GM18858 (cell line): ENCODE data around the gene KIAA0753.
"Not testable (repeated sequence)": the region's sequence is repeated elsewhere in the genome, so short reads cannot be mapped to it uniquely, and the experiment has no call there.

ENCODE experiments used
- ATAC-seq: cut with Tn5 transposase; IDR thresholded peaks from one replicate; pipeline ENCODE4 v1.9.1; 2021; ENCODE audit not compliant: unreplicated experiment

KIAA0753 gene

DNA sequence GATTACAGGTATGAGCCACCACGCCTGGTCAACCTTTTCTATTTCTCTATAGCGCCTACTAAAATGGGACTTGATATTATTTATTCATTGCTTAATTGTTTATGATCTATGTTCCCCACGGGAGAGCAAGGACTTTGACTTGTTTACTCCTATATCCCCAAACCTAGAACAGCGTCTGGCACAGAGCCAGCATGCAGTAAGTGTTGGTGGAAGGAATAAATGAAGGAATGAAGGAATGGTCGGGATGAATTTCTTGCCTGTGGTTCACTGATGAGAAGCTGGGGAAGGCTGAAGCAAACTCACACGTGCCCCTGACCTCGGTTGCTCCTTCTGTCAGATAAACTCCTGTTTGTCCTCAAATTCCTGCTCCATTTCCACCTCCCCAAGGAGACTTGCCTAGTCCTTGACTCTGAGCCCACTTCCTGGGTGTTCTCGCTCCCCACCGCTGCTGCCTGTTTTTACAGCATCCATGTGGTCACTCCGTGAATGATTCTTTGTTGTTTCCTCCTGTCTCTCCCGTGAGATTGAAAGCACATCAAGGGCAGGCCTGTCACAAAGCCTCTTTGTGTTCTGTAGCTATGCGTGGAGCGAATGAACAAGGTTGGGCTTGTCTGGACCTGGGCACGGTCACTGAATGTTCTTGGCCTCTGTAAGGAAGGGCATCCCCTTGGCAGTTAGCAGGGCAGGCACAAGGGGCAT is 28.4 kb upstream of the KIAA0753 start:
- ATAC-seq: no peak

DNA sequence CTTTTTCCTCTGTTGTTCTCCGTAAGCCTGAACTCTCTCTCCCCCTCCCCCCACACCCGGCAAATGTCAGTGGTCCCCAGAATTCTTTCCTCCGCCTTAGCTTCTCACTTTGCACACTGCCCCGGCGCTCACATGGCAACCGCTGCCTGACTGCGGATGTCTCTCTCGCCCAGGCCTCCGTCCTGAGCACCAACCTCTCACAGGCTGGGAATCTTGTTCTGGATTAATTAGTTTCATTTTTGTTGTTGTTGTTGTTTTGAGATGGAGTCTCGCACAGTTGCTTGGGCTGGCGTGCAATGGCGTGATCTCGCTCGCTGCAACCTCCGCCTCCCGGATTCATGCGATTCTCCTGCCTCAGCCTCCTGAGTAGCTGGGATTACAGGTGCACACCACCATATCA is 27.7 kb upstream of the KIAA0753 start:
- ATAC-seq: no peak

- ATAC-seq: no peak
These were observed 27.0 kb upstream of the KIAA0753 start for GRCh38 chr17:6667516-6667915.

DNA sequence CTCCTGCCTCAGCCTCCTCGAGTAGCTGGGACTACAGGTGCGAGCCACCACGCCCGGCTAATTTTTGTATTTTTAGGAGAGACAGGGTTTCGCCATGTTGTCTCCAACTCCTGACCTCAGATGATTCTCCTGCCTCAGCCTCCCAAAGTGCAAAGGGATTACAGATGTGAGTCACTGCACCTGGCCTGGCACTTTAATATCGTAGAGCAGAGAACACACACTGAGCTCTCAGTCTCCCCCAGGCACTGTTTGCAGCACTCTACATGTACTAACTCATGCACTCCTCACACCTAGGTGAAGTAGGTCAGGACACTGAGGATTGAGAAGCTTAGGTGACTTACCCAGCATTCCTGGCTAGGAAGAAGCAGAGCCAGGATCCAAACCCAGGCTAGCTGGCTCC is 26.0 kb upstream of the KIAA0753 start:
- no peak for ATAC-seq

DNA sequence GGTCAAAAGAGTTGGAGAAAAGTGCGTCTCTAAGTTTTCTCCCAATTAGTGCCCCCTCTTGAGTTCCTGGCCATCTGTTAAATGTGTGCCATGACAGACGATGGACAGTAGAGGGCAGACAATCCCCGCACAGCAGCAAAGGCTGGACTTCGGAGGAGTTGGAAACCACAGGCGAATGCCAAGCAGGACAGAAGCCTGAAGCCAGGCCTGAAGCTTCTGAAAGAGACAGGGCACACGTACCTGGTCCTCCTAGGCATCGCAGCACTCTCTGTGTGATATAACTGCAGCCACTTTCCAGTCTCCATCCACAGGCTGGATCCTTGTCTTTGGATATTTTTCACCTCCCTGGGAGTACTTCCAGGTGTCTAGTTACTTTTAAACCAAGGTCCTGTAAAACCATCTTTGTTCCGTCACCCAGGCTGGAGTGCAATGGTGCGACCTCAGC is 25.6 kb upstream of the KIAA0753 start:
- no peak for ATAC-seq

- not testable (repeated sequence) for ATAC-seq
These were observed 22.7 kb upstream of the KIAA0753 start for GRCh38 chr17:6663200-6663599.

DNA sequence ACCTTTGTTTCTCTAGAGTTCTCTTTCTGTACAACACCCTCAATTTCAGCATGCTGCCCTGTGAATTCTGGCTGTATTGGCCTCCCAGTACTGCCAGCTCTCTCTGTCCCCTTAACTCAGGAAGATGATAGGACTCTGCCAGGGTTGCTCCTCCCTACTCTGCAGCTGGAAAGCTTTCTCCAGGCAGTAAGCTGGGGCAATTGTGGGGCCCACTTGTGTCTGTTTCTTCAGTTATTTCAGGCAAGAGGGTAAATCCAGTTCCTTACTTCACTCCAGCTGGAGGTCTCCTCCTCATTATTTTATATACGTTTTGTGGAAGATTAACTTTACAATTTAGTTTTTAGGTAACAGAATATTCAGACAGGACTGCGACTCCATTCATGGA is 20.9 kb upstream of the KIAA0753 start:
- ATAC-seq: no peak

DNA sequence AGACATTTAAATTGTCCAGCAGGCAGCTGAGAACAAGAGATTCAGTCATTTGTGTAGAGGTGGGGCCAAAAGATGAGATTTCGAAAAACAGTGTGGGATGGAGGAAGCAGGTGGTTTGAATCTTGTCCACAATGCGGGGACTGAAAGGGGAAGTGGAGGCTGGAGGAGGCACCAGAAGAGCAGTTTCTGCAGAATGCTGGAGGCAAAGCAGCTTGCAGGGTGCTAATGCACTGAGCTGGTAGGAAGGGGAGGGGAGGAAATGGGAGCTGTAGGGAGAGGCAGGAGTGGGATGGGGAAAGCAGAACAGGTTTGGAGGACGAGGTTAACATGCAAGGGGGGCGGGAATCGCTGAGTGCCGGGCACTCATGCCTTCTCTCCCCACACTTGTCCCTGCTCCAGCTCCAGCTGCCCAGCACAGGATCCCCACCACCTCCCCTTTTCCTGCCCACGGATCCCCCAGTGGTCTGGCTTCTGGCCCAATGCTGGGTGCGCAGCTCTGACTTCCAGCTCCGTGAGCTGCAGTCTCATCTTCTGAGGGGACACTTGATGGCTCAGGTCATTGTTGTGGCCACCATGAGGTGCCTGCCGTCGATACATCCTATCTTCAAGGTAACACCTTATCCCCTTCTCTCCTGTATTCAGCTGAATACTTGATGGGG is 20.4 kb upstream of the KIAA0753 start:
- no peak for ATAC-seq

GRCh38 chr17:6660101-6660500 is 19.6 kb upstream of the KIAA0753 start:
- no peak for ATAC-seq

DNA sequence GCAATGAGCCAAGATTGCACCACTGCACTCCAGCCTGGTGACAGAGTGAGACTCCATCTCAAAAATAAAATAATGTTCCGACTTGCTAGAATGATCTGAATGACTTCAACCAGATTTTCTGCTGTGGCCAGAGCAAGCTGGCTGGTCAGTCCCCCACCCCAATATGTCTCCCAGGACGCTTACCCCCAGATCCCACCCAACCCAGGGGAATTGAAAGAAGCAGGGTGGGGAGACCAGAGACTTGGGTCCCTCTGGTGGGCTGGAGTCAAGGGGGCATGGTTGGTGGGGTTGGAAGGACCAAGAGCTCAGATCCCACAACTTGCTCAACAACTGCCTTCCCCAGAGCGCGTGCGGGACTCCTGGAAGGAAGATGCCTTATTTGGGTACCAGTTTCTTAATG is 17.9 kb upstream of the KIAA0753 start:
- ATAC-seq: not testable (repeated sequence)

GRCh38 chr17:6657633-6658287 is 17.2 kb upstream of the KIAA0753 start:
- ATAC-seq: no peak

GRCh38 chr17:6656797-6657632 is 16.5 kb upstream of the KIAA0753 start:
- not testable (repeated sequence) for ATAC-seq

DNA sequence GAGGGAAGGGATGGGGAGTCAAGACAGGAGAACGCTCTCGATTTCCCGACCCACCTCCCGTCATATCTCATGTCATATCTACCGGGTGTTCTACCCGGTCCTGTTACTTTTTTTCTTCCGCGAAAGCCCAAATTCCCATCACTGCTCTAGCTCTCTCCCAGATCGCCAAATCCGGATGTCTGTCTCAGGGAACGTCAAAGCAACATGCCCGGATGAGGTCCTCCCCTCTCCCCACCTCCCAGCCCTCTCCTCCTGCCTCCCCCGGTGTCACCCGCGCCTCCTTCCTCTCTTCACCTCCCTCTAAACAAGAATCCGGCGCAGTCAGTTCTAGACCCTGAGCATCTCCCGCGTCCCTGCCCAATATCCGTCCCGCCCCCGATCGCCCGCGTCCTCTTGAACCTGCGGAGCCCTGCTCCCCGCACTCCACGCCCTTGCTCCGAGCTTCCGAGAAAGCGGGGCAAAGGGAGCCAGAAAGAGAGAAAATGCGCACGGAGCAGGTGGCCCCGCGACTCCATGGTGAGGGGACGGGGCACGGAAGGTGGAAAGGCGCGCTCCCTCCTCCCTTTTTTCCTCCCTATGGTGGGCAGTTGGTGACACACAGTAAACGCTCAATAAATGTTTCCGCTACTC is 15.3 kb upstream of the KIAA0753 start:
- ATAC-seq: not testable (repeated sequence)

GRCh38 chr17:6654841-6655731 is 14.6 kb upstream of the KIAA0753 start:
- no peak for ATAC-seq

DNA sequence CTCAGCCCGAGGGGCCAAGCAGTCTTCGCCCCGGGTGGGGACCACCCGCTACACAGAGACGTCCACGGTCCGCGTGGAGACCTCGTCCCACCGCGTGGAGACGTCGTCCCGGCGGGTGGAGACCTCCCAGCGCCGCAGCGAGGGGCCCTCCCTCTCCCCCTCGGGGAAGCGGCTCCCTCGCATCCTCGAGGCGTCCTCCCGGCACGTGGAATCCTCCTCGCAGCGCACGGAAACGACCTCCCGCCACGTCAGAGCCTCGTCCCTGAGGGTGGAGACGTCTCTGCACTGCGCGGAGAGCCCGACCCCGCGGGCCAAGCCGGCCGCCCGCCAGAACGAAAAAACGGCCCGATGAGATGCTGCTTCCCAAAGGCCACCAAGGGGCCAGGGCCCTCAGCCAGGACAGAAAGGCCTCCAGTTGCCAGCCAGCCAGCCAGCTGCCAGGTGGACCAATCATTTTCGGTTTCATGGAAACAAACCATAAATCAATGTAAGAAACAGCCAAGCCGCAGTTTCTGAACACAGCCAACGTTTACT is 11.5 kb upstream of the KIAA0753 start:
- ATAC-seq: peak; percentile 3

DNA sequence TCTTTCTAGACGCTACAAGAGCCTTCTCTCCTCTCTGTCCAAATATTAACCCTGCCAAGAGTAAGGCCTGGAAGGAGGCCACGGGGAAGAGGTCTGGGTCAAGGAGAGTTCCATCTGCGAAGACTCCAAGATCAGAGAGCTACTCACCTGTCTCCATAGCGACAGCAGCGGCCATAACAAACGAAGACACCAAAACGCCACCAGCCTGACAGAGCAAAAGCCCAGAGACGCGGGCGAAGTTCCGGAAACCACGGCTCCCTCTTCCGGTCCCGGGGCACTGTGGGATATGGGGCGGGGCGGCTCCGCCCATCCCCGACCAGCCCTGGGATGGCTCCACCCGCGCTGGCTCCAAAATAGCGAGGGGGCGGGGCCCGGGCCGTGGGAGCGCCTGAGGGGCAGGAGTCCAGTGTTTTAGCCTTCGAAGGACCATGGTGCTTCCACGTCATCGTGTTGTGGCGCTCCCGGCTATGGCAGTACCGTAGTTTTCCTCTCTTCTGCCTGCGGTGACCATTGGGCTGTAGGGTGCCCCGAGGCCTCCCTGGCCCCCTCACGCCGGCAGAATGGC is 10.9 kb upstream of the KIAA0753 start, which contains the start of the genes C17orf100 and MED31:
TSS of gene C17orf100 (plus strand) at position 409 of the 565 bp plus-strand sequence. CDS start at position 561, 152 bp downstream.
TSS of gene MED31 (minus strand) at position 252 of the 565 bp plus-strand sequence. CDS start at position 175, 77 bp downstream.
- peak; percentile 67 for ATAC-seq

DNA sequence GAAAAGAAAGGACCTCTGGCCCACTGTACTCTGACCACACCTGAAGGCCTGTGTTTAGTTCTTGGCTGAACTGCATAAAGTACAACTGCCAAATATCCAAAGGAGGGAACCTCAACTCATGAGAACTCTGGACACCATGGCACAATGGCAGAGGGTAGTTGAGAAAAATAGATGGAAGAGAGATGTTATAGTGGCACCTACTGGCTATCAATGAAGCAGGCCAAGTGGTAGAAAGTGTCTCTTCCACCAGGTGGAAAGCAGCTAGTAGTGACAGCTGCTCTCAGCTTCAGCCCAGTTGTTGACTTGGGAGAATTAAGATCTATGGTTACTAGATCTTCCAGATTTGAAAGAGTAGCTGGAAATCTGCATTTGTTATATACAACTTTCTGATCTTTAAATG is 7.7 kb upstream of the KIAA0753 start:
- no peak for ATAC-seq

GRCh38 chr17:6643451-6644125 is 3.1 kb upstream of the KIAA0753 start:
- no peak for ATAC-seq
